ENCODE measurements around the gene FLYWCH1.

- TF ChIP-seq CTCF (conservative IDR thresholded peaks at IDR 0.05 in 1 of 2, IDR thresholded peaks at IDR 0.05 in 1 of 2; ENCODE audit: low read depth in 1 of 2, low read length in 2 of 2): peak; percentile 85 to 89
- TF ChIP-seq EZH2 (IDR thresholded peaks at IDR 0.05; ENCODE audit: low read length, missing control alignments): no peak
Measured at GRCh38 chr16:2919511-2920255, 8.0 kb downstream of the FLYWCH1 start.

Measured in fibroblast of lung (primary cell).